ENCODE results near the gene DUSP10.

The DUSP10 gene

DNA sequence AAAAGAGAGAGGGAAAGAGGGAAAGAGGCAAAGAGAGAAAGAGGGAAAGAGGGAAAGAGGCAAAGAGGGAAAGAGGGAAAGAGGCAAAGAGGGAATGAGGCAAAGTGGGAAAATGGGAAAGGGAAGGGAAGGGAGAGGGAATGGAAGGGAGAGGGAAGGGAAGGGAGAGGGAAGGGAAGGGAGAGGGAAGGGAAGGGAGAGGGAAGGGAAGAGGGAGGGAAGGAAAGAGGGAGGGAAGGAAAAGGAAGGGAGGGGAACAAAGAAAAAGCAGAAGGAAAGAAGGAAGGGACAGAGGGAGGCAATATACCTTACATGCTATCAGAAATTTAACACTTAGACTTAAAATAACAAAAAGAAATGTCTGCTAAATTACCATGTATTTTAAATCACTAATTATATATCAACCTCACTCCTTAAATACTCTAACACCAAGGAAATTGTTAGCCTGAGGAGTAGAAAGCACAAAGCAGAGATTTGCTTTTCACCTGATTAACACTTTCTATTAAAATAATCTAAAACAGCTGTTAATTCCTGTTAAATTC is 41.8 kb downstream of the DUSP10 start:
- intact Hi-C loops (cut with DNase I; ENCODE audit: low total_unique reads), result no loop called here
- Histone ChIP-seq H3K36me3 (peaks cover 0 to 6% (median under 1%) of the 10 kb centered on the region in 3 donors), H3K4me1 (peaks cover 0 to 9% (median 0%) of the 10 kb centered on the region in 4 donors), H3K4me3 (no peak overlapping the region), H3K9me3 (no peaks in the 10 kb centered on the region), H3K27me3 (no peaks in the 10 kb centered on the region), H3K27ac (no peak overlapping the region)
- TF ChIP-seq, protein P1, sequence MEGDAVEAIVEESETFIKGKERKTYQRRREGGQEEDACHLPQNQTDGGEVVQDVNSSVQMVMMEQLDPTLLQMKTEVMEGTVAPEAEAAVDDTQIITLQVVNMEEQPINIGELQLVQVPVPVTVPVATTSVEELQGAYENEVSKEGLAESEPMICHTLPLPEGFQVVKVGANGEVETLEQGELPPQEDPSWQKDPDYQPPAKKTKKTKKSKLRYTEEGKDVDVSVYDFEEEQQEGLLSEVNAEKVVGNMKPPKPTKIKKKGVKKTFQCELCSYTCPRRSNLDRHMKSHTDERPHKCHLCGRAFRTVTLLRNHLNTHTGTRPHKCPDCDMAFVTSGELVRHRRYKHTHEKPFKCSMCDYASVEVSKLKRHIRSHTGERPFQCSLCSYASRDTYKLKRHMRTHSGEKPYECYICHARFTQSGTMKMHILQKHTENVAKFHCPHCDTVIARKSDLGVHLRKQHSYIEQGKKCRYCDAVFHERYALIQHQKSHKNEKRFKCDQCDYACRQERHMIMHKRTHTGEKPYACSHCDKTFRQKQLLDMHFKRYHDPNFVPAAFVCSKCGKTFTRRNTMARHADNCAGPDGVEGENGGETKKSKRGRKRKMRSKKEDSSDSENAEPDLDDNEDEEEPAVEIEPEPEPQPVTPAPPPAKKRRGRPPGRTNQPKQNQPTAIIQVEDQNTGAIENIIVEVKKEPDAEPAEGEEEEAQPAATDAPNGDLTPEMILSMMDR (IDR thresholded peaks at IDR 0.05), result no peak
- no peak for DNase-seq

DNA sequence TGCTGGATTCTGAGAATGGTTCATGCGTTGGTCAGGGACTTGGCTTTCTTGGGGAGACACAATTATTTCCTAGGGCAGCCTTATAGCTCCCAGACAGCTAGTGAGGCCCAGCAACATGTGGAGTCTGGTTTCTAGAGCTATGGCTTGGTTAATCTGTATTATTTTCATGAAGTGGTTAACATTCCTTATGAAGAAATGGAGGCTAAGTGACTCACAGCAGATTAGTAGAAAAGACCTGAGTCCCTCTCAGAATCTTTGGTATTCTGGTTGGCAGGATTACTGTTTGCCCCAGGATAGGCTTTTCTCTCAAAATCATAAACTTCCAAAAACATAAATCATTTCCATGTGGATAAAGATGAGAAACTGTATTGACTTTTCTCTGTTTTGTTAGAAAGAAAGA is 42.3 kb downstream of the DUSP10 start:
- Histone ChIP-seq H3K4me1 (peaks cover 0 to 9% (median 0%) of the 10 kb centered on the region in 4 donors), H3K4me3 (no peak overlapping the region), H3K9me3 (no peaks in the 10 kb centered on the region), H3K27me3 (no peaks in the 10 kb centered on the region), H3K27ac (no peak overlapping the region), H3K36me3 (peaks cover 0 to 4% (median 0%) of the 10 kb centered on the region in 3 donors)
- intact Hi-C loops (cut with DNase I; ENCODE audit: low total_unique reads), result no loop called here
- TF ChIP-seq, protein P1 (IDR thresholded peaks at IDR 0.05), result no peak
- DNase-seq, result no peak

DNA sequence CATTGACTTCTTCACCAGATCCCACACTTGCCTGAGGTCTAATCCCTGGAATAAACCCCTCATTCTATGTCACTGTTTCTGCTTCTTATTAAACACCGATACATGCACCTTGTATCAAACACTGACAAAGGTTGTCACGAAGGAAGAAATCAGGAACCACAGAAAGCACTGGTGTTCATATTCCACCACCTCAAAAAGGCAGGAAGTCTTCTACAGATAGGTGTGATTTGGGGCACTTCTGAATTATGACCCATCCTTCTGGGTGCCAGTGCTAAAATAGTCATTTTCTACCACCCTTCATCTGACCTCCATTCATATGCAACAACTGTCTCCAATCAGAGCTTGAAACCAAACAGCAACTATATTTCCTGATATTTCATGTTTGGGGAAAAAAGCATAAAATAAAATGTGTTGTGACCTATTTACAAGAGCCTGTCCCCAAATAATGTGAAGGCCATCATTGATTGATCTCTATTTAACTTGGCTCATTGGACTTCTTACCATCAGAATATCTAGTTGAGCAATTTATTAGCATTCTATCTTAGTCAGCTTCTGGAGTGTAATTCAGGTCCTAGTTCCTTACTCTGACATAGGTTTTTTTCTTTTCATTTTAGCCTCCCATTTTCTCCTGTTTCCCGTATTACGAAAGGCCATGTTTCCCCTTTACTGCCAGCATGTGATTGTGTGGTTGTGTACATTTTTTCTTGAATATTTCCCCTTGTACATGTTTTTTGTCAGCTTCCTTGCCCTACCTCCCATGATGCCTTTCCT is 43.1 kb downstream of the DUSP10 start:
- DNase-seq, result no peak

DNA sequence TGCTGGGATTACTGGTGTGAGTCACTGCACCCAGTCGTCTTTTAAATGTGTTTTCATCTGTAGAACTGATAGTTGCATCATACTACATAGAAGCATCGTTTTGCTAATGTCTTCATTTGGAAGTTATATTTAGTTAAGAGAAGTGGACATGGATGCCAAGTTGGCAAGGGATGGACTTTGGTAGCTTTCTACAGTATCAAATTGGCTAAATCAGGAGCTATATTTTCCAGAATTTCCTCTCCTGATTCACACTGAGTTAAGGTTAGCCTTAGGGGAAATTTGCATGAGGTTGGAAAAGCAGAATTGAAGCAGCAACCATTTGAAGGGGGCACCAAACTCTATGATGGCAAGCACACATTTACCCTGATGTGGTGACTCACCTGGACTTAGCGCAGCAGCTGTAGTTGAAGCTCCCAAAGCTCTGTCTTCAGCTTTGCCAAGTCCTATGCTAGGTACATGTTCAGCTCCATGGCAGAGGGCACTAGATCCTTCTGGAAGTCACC is 43.9 kb downstream of the DUSP10 start:
- Histone ChIP-seq H3K4me1 (peaks cover 0 to 9% (median 0%) of the 10 kb centered on the region in 4 donors), H3K27me3 (no peaks in the 10 kb centered on the region), H3K36me3 (no peaks in the 10 kb centered on the region), H3K4me3 (no peak overlapping the region), H3K9me3 (peaks cover 0 to 8% (median 0%) of the 10 kb centered on the region in 3 donors), H3K27ac (no peak overlapping the region)
- TF ChIP-seq, protein P1 (IDR thresholded peaks at IDR 0.05), result no peak
- DNase-seq, result peak in 1 of 2 donors; percentile 26
- intact Hi-C loops (cut with DNase I; ENCODE audit: low total_unique reads), result no loop called here

More for the DNA sequence above, 43.1 kb downstream of the DUSP10 start:
- Histone ChIP-seq H3K9me3 (peaks cover 0 to 1% (median 0%) of the 10 kb centered on the region in 3 donors), H3K27me3 (no peaks in the 10 kb centered on the region), H3K4me3 (no peak overlapping the region), H3K4me1 (peaks cover 0 to 9% (median 0%) of the 10 kb centered on the region in 4 donors), H3K27ac (no peak overlapping the region), H3K36me3 (peaks cover 0 to 1% (median 0%) of the 10 kb centered on the region in 3 donors)
- TF ChIP-seq, protein P1 (IDR thresholded peaks at IDR 0.05), result no peak
- intact Hi-C loops (cut with DNase I; ENCODE audit: low total_unique reads), result no loop called here

DNA sequence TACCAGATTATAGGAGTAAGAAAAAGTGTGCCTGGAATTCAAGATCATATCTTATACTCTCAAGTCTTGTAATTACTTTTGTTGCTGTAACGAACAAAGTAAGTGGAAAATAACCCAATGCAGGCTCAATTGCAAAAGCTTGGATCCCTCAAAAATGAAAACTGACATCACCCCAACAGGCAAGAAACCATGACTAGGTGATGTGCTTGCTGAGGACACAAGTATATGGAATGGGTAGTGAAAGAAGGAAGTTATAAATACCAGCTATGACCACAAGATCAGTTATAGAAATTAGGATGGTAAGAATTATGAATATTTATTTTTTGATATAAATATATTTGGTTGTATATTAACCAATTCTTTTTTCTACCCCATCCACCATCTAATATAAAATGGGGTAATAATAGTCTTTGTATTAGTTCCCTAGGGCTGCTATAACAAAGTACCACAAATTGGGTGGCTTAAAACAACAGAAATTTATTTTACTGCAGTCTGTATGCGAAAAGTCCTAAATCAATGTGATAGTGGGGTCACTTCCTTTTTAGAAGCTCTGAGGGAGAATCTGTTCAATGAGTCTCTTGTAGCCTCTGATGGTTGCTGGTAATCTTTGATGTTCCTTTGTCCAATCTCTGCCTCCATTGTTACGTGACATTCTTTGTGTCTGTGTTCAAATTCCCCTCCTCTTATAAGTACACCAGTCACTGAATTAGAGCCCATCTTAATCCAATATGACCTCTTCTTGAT is 45.0 kb downstream of the DUSP10 start:
- no peak for DNase-seq
- Histone ChIP-seq H3K4me1 (peaks cover 0 to 9% (median 0%) of the 10 kb centered on the region in 4 donors), H3K36me3 (no peaks in the 10 kb centered on the region), H3K4me3 (no peak overlapping the region), H3K27me3 (no peaks in the 10 kb centered on the region), H3K9me3 (peaks cover 0 to 8% (median 0%) of the 10 kb centered on the region in 3 donors), H3K27ac (no peak overlapping the region)
- intact Hi-C loops (cut with DNase I; ENCODE audit: low total_unique reads), result no loop called here
- TF ChIP-seq, protein P1 (IDR thresholded peaks at IDR 0.05), result no peak
